GM23338 (cell line): ENCODE measurements around the gene GCLM.
A peak's percentile ranks its signal among the peaks of the same experiment; 100 is the strongest.

Experiments used
- CREB1 ChIP-seq: fragments of 250-450 bp; sonication (Bioruptor Pico); IDR thresholded peaks from 2 replicates; pipeline ENCODE4 v1.5.0; 2020; ENCODE audit warnings: low read depth, mild to moderate bottlenecking, moderate library complexity
- EZH2 ChIP-seq: fragments of 200-600 bp; sonication (generic); IDR thresholded peaks from one replicate; pipeline ENCODE4 v1.8.0; 2017; ENCODE audit warnings: antibody characterized with exemption, mild to moderate bottlenecking, low read depth; ENCODE audit not compliant: unreplicated experiment
- EZH2phosphoT487 ChIP-seq: fragments of 200-600 bp; sonication (generic); IDR thresholded peaks from one replicate; pipeline ENCODE4 v1.8.1; 2018; ENCODE audit warnings: antibody characterized with exemption; ENCODE audit not compliant: unreplicated experiment
- TF ChIP-seq, protein P1 (sequence below), 2 experiments: fragments of 200-600 bp in 1 of 2; sonication (generic) in 1 of 2; conservative IDR thresholded peaks; 2 replicates each; pipeline versions ENCODE4 v1.5.1 to v1.6.1; 2016 to 2017; ENCODE audit warnings: antibody characterized with exemption in 2 of 2, low read depth in 2 of 2, mild to moderate bottlenecking in 2 of 2, moderate library complexity in 1 of 2

DNA sequence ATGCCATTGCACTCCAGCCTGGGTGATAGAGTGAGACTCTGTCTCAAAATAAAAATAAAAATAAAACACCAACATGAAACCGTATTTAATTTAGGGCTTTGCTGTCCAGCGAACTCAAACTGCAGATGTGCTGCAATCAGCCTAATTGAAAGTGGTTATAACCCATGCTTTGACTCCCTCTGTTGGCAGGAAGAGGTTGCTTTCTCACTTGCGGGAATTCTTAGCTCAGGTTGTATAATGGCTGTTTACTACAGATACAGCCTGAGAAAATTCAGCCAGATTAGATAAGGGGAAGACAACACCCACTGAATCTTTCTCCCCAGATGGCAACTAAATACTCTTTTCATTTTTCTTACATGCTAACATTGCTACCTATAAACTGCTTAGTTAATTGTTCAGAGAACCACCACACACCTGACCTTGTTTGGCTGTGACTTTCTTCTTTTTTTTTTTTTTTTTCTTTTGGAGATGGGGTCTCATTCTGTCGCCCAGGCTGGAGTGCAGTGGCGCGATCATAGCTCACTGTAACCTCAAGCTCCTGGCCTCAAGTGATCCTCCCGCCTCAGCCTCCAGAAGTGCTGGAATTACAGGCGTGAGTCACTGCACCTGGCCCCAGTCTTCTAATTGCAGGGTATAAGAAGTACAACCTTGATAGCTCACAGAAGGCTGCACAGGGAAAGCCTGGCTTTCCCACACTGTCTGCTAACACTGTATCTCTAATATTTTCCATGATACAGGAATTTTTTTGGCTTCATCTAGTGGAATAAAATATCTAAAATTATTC, 64.8 kb downstream of the GCLM start:
- TF ChIP-seq, protein P1, sequence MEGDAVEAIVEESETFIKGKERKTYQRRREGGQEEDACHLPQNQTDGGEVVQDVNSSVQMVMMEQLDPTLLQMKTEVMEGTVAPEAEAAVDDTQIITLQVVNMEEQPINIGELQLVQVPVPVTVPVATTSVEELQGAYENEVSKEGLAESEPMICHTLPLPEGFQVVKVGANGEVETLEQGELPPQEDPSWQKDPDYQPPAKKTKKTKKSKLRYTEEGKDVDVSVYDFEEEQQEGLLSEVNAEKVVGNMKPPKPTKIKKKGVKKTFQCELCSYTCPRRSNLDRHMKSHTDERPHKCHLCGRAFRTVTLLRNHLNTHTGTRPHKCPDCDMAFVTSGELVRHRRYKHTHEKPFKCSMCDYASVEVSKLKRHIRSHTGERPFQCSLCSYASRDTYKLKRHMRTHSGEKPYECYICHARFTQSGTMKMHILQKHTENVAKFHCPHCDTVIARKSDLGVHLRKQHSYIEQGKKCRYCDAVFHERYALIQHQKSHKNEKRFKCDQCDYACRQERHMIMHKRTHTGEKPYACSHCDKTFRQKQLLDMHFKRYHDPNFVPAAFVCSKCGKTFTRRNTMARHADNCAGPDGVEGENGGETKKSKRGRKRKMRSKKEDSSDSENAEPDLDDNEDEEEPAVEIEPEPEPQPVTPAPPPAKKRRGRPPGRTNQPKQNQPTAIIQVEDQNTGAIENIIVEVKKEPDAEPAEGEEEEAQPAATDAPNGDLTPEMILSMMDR (conservative IDR thresholded peaks at IDR 0.05; ENCODE audit: low read depth in 2 of 2) = peak; percentile 89
- no peak for TF ChIP-seq EZH2phosphoT487
- TF ChIP-seq EZH2 = no peak
- no peak for TF ChIP-seq CREB1 (CRISPR knock-in tag)
